Pancreas (tissue), 10 donors: ENCODE data around the gene PKNOX2. TPM values are rescaled to one million over a fixed set of nuclear protein-coding genes. Genes with fewer than 3 reads are reported as not detected.

ENCODE experiments used
- ATAC-seq, 4 donors: fragments of 200-7000 bp; cut with Tn5 transposase; one replicate each; pipeline versions ENCODE4 v1.8.0 to v1.9.1; 2020; ENCODE audit warnings: mild to moderate bottlenecking in 4 of 4, moderate library complexity in 4 of 4
- DNase-seq, 6 donors: peaks; one replicate each; pipeline ENCODE4 v3.0.0-alpha.2; 2020
- FAIRE-seq: peaks from 2 replicates; lab custom pipeline; 2012; peaks lifted over from hg19 to GRCh38; lab: Jason Lieb, UNC
- H3K27ac ChIP-seq, 4 donors: fragments of 200-600 bp; sonication (generic); 1 replicate in 3 of 4; 2 replicates in 1 of 4; pipeline versions ENCODE4 v1.5.0 to v1.8.0; 2020
- H3K27me3 ChIP-seq, 4 donors: fragments of 200-600 bp; one replicate each; pipeline ENCODE4 v1.8.0; 2021
- H3K36me3 ChIP-seq, 3 donors: fragments of 200-600 bp; sonication (generic) in 1 of 3; one replicate each; pipeline versions ENCODE4 v1.5.0 to v1.8.0; 2020 to 2021
- H3K4me1 ChIP-seq, 3 donors: fragments of 200-600 bp; one replicate each; pipeline ENCODE4 v1.8.0; 2021
- H3K4me3 ChIP-seq, 4 donors: fragments of 200-600 bp; sonication (generic) in 2 of 4; one replicate each; pipeline versions ENCODE4 v1.5.0 to v1.8.0; 2020 to 2021
- H3K9me3 ChIP-seq, 4 donors: fragments of 200-600 bp; one replicate each; pipeline ENCODE4 v1.8.0; 2021
- WGBS, 2 donors: extraction: QIAGEN DNeasy Blood & Tissue Kit; methylation state at CpG; one replicate each; pipeline ENCODE4 v1.1.7; 2013; 5-methylcytosine and 5-hydroxymethylcytosine counted together
- intact Hi-C, 3 donors: fragments of 100-400 bp; cut with DNase I; formaldehyde crosslinking; loops; one replicate each; pipeline versions ENCODE4 v1.11.1 to v1.14.2; 2022
- polyA plus RNA-seq, 2 donors: library from polyadenylated mRNA; stranded (reverse); fragments of 200-250 nt; gene quantifications; one replicate each; pipeline ENCODE4 v1.2.3, GENCODE V29; 2013
- total RNA-seq, 6 donors: library from RNA; stranded (reverse); fragmentation: NEBNext Ultra II Directional in 4 of 6; extraction: Animal tissue kit (Norgen Biotek cat#: 25700) in 4 of 6; gene quantifications; one replicate each; pipeline versions ENCODE4 v1.2.1 to v1.2.4, GENCODE V29; 2021 to 2023
- TF ChIP-seq, protein P1 (sequence below), 4 donors: fragments of 200-600 bp; sonication (generic) in 3 of 4; IDR thresholded peaks; one replicate each; pipeline versions ENCODE4 v1.5.0 to v1.8.0; 2021; ENCODE audit warnings: antibody characterized with exemption in 4 of 4
- donor health status: healthy with polysubstance abuse.
- donor health status: DM: no; HTN: no; CAD: no; lungs with moderate emphysema.
- donor health status: DM: no; HTN: no; CAD: no.
- donor health status: control.
- donor health status: control.
- donor health status: Bipolar disorder and iron deficiency.
- donor health status: DM: yes; HTN: yes; CAD: no.
- donor health status: DM: no; HTN: no; CAD: no.
- donor health status: DM: no; HTN: no; CAD: no.
- donor health status: DM: yes; HTN: yes; CAD: no.

PKNOX2 gene
- total and polyA plus RNA-seq, 8 donors = 3.4 to 8.1 (median 5.8) TPM

DNA sequence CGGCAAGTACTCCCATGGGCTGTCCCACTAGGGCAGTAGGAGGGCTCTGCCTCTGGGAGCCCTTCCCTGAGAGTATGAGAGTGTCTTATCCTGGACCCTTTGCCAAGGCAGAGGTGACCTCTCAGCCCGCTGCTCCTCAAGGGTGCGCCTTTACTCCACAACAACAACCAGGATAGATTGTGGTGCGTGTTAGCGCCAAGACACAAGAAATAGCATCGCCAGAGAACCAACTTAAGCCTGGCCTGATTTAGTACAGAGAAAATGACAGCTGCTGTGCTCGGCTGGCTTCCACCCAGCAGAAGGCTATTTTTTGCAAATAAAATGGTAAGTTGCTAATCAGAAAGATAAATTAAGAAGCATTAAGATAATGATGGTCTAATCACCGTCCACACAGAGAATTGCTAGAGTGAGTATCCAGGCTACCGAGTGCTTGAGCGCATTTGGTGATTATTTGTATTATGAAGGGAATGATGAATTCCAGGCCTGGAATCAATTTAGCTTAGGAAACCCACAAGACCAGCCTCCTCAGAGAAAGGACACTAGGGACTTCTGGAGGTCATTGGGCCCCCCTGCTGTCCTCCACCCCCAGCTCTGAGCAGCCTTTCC, 119.8 kb downstream of the PKNOX2 start:
- intact Hi-C loops = no loop called here
- Histone ChIP-seq H3K9me3 (no peaks in the 10 kb centered on the region), H3K4me3 (no peak overlapping the region), H3K4me1 (peaks cover 0 to 6% (median 0%) of the 10 kb centered on the region in 3 donors), H3K36me3 (no peaks in the 10 kb centered on the region), H3K27me3 (no peaks in the 10 kb centered on the region), H3K27ac (no peak overlapping the region)
- ATAC-seq (no peak), DNase-seq (no peak), FAIRE-seq (no peak)
- TF ChIP-seq, protein P1, sequence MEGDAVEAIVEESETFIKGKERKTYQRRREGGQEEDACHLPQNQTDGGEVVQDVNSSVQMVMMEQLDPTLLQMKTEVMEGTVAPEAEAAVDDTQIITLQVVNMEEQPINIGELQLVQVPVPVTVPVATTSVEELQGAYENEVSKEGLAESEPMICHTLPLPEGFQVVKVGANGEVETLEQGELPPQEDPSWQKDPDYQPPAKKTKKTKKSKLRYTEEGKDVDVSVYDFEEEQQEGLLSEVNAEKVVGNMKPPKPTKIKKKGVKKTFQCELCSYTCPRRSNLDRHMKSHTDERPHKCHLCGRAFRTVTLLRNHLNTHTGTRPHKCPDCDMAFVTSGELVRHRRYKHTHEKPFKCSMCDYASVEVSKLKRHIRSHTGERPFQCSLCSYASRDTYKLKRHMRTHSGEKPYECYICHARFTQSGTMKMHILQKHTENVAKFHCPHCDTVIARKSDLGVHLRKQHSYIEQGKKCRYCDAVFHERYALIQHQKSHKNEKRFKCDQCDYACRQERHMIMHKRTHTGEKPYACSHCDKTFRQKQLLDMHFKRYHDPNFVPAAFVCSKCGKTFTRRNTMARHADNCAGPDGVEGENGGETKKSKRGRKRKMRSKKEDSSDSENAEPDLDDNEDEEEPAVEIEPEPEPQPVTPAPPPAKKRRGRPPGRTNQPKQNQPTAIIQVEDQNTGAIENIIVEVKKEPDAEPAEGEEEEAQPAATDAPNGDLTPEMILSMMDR (IDR thresholded peaks at IDR 0.05) = no peak
- 87 to 90% methylated on average over 10 of the region's 10 CpGs for WGBS, 2 donors

DNA sequence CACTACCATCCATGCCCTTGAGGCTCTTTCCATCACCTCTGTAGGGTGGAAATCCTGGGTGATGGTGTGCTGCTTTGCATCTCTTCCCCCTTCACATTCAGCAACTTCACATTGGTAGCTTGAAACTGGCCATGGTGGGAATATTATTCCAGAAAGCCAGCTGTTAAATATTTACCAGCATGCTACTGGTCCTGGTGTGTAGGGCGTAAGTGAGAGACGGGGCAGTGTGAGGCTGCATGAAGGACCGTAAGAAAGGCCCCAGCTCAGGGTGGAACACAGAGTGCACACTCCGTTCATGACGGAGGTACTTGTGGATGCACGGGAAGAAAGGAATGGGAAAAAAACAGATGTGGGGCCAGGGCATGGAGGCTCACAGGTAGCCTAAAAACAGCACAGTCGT, 121.3 kb downstream of the PKNOX2 start:
- WGBS, 2 donors = 30 to 34% methylated on average over 7 of the region's 7 CpGs
- H3K9me3 ChIP-seq = no peaks in the 10 kb centered on the region
- TF ChIP-seq, protein P1 (IDR thresholded peaks at IDR 0.05) = no peak
- FAIRE-seq (no peak), ATAC-seq (peak in 3 of 4 donors; percentile 64 to 77 (median 67)), DNase-seq (peak in 1 of 6 donors; percentile 29)
- intact Hi-C loops = no loop called here
- H3K4me3 ChIP-seq = no peak overlapping the region
- no peaks in the 10 kb centered on the region for H3K27me3 ChIP-seq
- no peaks in the 10 kb centered on the region for H3K36me3 ChIP-seq
- peaks cover 0 to 6% (median 0%) of the 10 kb centered on the region in 3 donors for H3K4me1 ChIP-seq
- no peak overlapping the region for H3K27ac ChIP-seq

DNA sequence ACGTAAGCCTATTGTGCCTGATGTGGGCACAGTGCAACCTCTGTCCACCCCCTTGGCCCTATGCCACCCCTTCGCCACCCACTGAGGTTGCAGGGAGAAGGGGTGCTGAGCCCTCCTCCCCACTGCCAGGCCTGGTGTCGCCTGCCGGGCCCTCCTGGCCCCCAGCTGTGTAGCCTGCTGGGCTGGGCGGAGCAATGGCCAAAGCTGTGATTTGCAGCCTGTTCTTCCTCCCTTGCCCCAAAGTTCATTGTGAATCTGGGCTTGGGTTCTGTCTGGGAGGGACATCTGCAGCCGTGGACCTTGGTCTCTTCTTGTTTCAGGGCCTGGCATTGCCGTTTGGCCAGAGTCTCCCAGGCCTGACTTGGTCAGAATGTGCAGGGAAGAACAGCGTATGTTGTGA, 121.9 kb downstream of the PKNOX2 start:
- ATAC-seq (peak in 3 of 4 donors; percentile 22 to 58 (median 50)), DNase-seq (peak in 4 of 6 donors; percentile 18 to 54 (median 36)), FAIRE-seq (no peak)
- H3K36me3 ChIP-seq = no peaks in the 10 kb centered on the region
- peaks cover 0 to 6% (median 0%) of the 10 kb centered on the region in 3 donors for H3K4me1 ChIP-seq
- WGBS, 2 donors = 63 to 75% methylated on average over 8 of the region's 8 CpGs
- TF ChIP-seq, protein P1 (IDR thresholded peaks at IDR 0.05) = no peak
- H3K27ac ChIP-seq = peak overlapping the region in 1 of 4 donors; percentile 14
- H3K9me3 ChIP-seq = no peaks in the 10 kb centered on the region
- no peaks in the 10 kb centered on the region for H3K27me3 ChIP-seq
- H3K4me3 ChIP-seq = no peak overlapping the region
- intact Hi-C loops = no loop called here

DNA sequence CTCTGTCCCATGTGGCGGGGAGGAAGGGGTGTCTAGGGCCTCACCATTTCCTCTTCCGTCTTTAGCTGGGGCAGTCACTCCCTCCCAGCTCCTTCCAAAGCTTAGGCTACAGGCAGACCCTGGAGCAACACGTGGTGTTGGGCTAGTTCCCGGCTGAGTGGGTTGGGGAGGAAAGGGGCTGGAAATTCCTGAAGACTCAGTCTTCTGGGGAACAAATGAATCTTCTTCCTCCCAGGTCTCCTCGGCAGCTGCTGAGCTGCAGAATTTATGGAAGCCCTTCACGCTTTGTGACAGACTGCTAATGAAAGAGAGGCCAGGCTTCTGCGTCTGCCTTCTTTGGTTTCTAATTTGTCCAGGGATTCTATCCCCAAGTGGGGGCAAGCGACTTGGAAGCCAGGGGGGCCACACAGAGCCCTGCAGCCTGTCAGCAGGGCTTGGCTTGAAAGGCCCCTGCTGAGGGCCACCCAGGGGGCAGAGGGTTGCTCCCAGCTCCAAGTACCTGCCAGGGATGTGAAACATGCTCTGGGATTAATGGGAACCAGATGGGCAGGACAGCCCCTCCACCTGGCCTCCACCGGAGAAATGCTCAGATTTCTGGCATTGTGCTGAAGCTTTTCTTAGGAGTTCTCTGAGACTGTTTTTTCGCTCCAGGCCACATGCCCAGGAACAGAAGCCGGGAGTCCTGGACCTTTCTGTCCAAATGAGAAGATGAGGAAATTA, 123.1 kb downstream of the PKNOX2 start:
- Histone ChIP-seq H3K27ac (no peak overlapping the region), H3K27me3 (no peaks in the 10 kb centered on the region), H3K36me3 (no peaks in the 10 kb centered on the region), H3K4me3 (no peak overlapping the region), H3K4me1 (peaks cover 0 to 6% (median 0%) of the 10 kb centered on the region in 3 donors), H3K9me3 (no peaks in the 10 kb centered on the region)
- intact Hi-C loops = no loop called here
- 82 to 84% methylated on average over 11 of the region's 11 CpGs for WGBS, 2 donors
- no peak for FAIRE-seq
- ATAC-seq = peak in 1 of 4 donors; percentile 55
- TF ChIP-seq, protein P1 (IDR thresholded peaks at IDR 0.05) = no peak
- no peak for DNase-seq
